GM12878 (cell line): ENCODE measurements around the gene F2. TPM values are rescaled to one million over a fixed set of nuclear protein-coding genes. Genes with fewer than 3 reads are reported as not detected.

Source experiments
- ATAC-seq: fragments of 200-7000 bp; cut with Tn5 transposase; 3 replicates; pipeline ENCODE4 v1.9.1; 2020; ENCODE audit warnings: mild to moderate bottlenecking, moderate library complexity
- BruUV-seq: library from RNA; stranded (reverse); fragments of 400-500 nt; replicated peaks from 2 replicates; lab custom pipeline; 2021; lab: Mats Ljungman, UMichigan
- CTCF ChIA-PET: fragments of 300-600 bp; sonication (Branson Sonifier 250); formaldehyde crosslinking; extraction: SDS; loops from one replicate; lab custom pipeline; 2021; ENCODE audit warnings: inconsistent platforms; lab: Yijun Ruan, JAX
- POLR2A ChIA-PET: fragments of 350-600 bp; formaldehyde crosslinking; extraction: SDS; loops from one replicate; lab custom pipeline; 2021; ENCODE audit warnings: inconsistent platforms; lab: Charles Lee
- RAD21 ChIA-PET: fragments of 300-600 bp; sonication (Branson Sonifier 250); formaldehyde crosslinking; loops from one replicate; lab custom pipeline; 2023; ENCODE audit warnings: antibody characterized with exemption; ENCODE audit not compliant: unreplicated experiment; lab: Charles Lee
- SMC1A ChIA-PET: fragments of 300-600 bp; sonication (Branson Sonifier 250); formaldehyde crosslinking; loops from one replicate; lab custom pipeline; 2023; ENCODE audit not compliant: unreplicated experiment, uncharacterized antibody; lab: Charles Lee
- DNase-seq: peaks from one replicate; pipeline ENCODE4 v3.0.0-alpha.2; 2011; ENCODE audit warnings: low read depth, low spot score
- FAIRE-seq: peaks from 3 replicates; lab custom pipeline; 2011; peaks lifted over from hg19 to GRCh38; lab: Jason Lieb, UNC
- H2AFZ ChIP-seq: 2 replicates; pipeline ENCODE4 v1.6.0; 2011; ENCODE audit warnings: low read depth, low read length, control low read depth; ENCODE audit not compliant: control insufficient read depth
- H3K27ac ChIP-seq: 2 replicates; pipeline ENCODE4 v1.5.1; 2011; ENCODE audit warnings: control low read depth; ENCODE audit not compliant: control insufficient read depth, insufficient read depth
- H3K27me3 ChIP-seq, 2 experiments: replicated peaks in 1 of 2; 2 replicates each; pipeline versions ENCODE4 v1.6.0 to v1.6.1; 2011; ENCODE audit warnings: low read length in 1 of 2; ENCODE audit not compliant: control insufficient read depth in 2 of 2, insufficient read depth in 2 of 2
- H3K36me3 ChIP-seq, 2 experiments: 2 replicates each; pipeline ENCODE4 v1.5.1; 2011; ENCODE audit warnings: low read length in 1 of 2; ENCODE audit not compliant: control insufficient read depth in 2 of 2, insufficient read depth in 2 of 2
- H3K4me1 ChIP-seq: 2 replicates; pipeline ENCODE4 v1.6.1; 2011; ENCODE audit warnings: mild to moderate bottlenecking, low read length, moderate library complexity, mixed read lengths; ENCODE audit not compliant: control insufficient read depth, insufficient read depth
- H3K4me2 ChIP-seq: 2 replicates; pipeline ENCODE4 v1.6.0; 2011; ENCODE audit warnings: control low read depth; ENCODE audit not compliant: control insufficient read depth, insufficient read depth
- H3K4me3 ChIP-seq: fragments of 200-600 bp; sonication (generic); 2 replicates; pipeline ENCODE4 v1.5.1; 2016
- H3K79me2 ChIP-seq: 2 replicates; pipeline ENCODE4 v1.6.0; 2011; ENCODE audit warnings: low read length; ENCODE audit not compliant: control insufficient read depth, insufficient read depth
- H3K9ac ChIP-seq: 2 replicates; pipeline ENCODE4 v1.8.0; 2011; ENCODE audit warnings: low read length, control low read depth, mixed read lengths; ENCODE audit not compliant: control insufficient read depth, insufficient read depth
- H3K9me3 ChIP-seq: replicated peaks from 3 replicates; pipeline ENCODE4 v1.5.1; 2011; ENCODE audit warnings: mild to moderate bottlenecking, low read length; ENCODE audit not compliant: control insufficient read depth, insufficient read depth
- H4K20me1 ChIP-seq: 2 replicates; pipeline ENCODE4 v1.6.0; 2011; ENCODE audit not compliant: control insufficient read depth, insufficient read depth
- ASH2L ChIP-seq: fragments of 300-600, 200-600 bp; sonication (generic); IDR thresholded peaks from 2 replicates; pipeline ENCODE4 v1.6.1; 2017; ENCODE audit warnings: low read depth, mild to moderate bottlenecking, borderline replicate concordance
- BACH1 ChIP-seq: fragments of 450-650 bp; IDR thresholded peaks from 2 replicates; pipeline ENCODE4 v1.6.1; 2017; ENCODE audit warnings: mild to moderate bottlenecking, borderline replicate concordance
- CEBPB ChIP-seq, 2 experiments: fragments of 150-350 bp in 1 of 2; IDR thresholded peaks; 2 replicates each; pipeline ENCODE4 v1.6.1; 2012 to 2014; ENCODE audit warnings: low read depth in 2 of 2, low read length in 2 of 2, borderline replicate concordance in 1 of 2, inconsistent platforms in 1 of 2
- CHD2 ChIP-seq: IDR thresholded peaks from 2 replicates; pipeline ENCODE4 v1.6.1; 2011; ENCODE audit warnings: low read depth, low read length, improper control_type of control experiment, borderline replicate concordance
- ELK1 ChIP-seq: IDR thresholded peaks from 2 replicates; pipeline ENCODE4 v1.6.1; 2012; ENCODE audit warnings: low read depth, low read length, improper control_type of control experiment
- FOS ChIP-seq: IDR thresholded peaks from 3 replicates; pipeline ENCODE4 v1.6.1; 2011; ENCODE audit warnings: borderline replicate concordance; ENCODE audit not compliant: insufficient read length; ENCODE audit errors: extremely low read depth
- GABPA ChIP-seq: IDR thresholded peaks from 2 replicates; pipeline ENCODE4 v1.6.1; 2014; ENCODE audit warnings: antibody characterized with exemption, low read depth, mild to moderate bottlenecking, inconsistent platforms
- KDM1A ChIP-seq: fragments of 200-600 bp; sonication (generic); IDR thresholded peaks from 2 replicates; pipeline ENCODE4 v1.6.1; 2016; ENCODE audit warnings: borderline replicate concordance
- MEF2A ChIP-seq: IDR thresholded peaks from 2 replicates; pipeline ENCODE4 v1.6.1; 2011; ENCODE audit warnings: low read depth, mild to moderate bottlenecking, low read length, moderate library complexity; ENCODE audit not compliant: insufficient read depth
- NR2C1 ChIP-seq: fragments of 450-650 bp; IDR thresholded peaks from 2 replicates; pipeline ENCODE4 v1.6.1; 2017; ENCODE audit warnings: antibody characterized with exemption, mild to moderate bottlenecking, moderate library complexity
- SMC3 ChIP-seq: IDR thresholded peaks from 2 replicates; pipeline ENCODE4 v1.6.1; 2011; ENCODE audit warnings: low read length, improper control_type of control experiment, borderline replicate concordance
- USF1 ChIP-seq: IDR thresholded peaks from 2 replicates; pipeline ENCODE4 v1.6.1; 2011; ENCODE audit warnings: borderline replicate concordance, low read depth, mild to moderate bottlenecking, moderate library complexity, mixed read lengths, low read length; ENCODE audit not compliant: insufficient read depth; ENCODE audit errors: extremely low read length
- WRNIP1 ChIP-seq: IDR thresholded peaks from 2 replicates; pipeline ENCODE4 v1.6.1; 2011; ENCODE audit warnings: low read depth, low read length, improper control_type of control experiment, borderline replicate concordance
- ZNF592 ChIP-seq: fragments of 450-650 bp; IDR thresholded peaks from 2 replicates; pipeline ENCODE4 v1.6.1; 2017; ENCODE audit warnings: mild to moderate bottlenecking, moderate library complexity
- ZSCAN29 ChIP-seq: fragments of 450-650 bp; IDR thresholded peaks from 2 replicates; pipeline ENCODE4 v1.6.1; 2017; ENCODE audit warnings: mild to moderate bottlenecking, moderate library complexity
- WGBS: methylation state at CpG from one replicate; pipeline ENCODE4 v1.1.6; 2016; ENCODE audit warnings: low lambda C conversion rate; ENCODE audit not compliant: insufficient replicate concordance, insufficient coverage; ENCODE audit errors: missing lambda C conversion rate; 5-methylcytosine and 5-hydroxymethylcytosine counted together
- in situ Hi-C: fragments of 300-500 bp; cut with MboI; formaldehyde crosslinking; loops from 9 replicates; pipeline ENCODE4 v1.14.3; 2018; ENCODE audit warnings: mixed read lengths
- intact Hi-C: fragments of 100-400 bp; cut with micrococcal nuclease; formaldehyde crosslinking; loops from one replicate; pipeline ENCODE4 v1.14.2; 2022; ENCODE audit not compliant: unreplicated experiment
- polyA plus RNA-seq, 11 experiments: library from polyadenylated mRNA; depleted of rRNA in 4 of 11; unstranded in 6 of 11; stranded (reverse) in 5 of 11; fragments of >200 nt; fragmentation: Nextera tagmentation in 4 of 11; fragmentation: Illumina TruSeq in 1 of 11; extraction: Ambion mirVana in 4 of 11; extraction: Trizol in 1 of 11; gene quantifications; 1 replicate in 1 of 11; 2 replicates in 10 of 11; pipeline versions ENCODE4 v1.2.1 to v1.2.3, GENCODE V29; 2011 to 2016; ENCODE audit warnings: inconsistent platforms in 2 of 11, missing spikeins in 2 of 11, low read depth in 1 of 11
- total RNA-seq, 4 experiments: library from RNA; depleted of rRNA in 3 of 4; stranded (reverse); fragments of >200 nt in 3 of 4; fragmentation: Illumina TruSeq in 1 of 4; extraction: Trizol in 1 of 4; gene quantifications; 2 replicates each; pipeline versions ENCODE4 v1.2.1 to v1.2.3, GENCODE V29; 2013 to 2021
- TF ChIP-seq, protein P1 (sequence below): fragments of 450-650 bp; IDR thresholded peaks from 2 replicates; pipeline ENCODE4 v1.6.1; 2018; ENCODE audit warnings: mild to moderate bottlenecking, low read depth, moderate library complexity; ENCODE audit not compliant: partially characterized antibody

The F2 gene
- total and polyA plus RNA-seq, 10 of the 15 experiments (the other 5 are each of a cell fraction or from before 2014, with no cell fraction given) = 0.23 to 0.72 TPM; not detected in 8

DNA sequence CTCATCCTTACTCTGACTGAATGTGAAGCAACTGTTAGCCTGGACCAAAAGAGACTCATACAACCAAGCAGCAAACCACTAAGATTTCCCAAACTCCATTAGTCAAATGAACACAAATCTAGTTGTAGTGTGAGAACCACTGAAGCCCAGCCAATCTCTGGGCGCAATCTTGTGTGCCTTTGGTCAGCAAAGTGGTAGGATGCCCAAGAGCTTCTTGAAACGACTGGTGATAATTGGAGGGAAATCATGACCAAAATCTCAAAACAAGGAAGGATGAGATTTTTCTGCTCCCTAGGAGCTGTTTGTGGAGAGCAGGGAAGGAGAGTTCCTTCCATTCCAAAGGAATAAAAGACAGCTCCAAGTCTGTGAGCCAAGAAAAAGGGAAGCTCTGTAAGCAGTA is 24.0 kb downstream of the F2 start:
- Histone ChIP-seq H3K4me3 (no peak overlapping the region), H3K27ac (no peak overlapping the region), H3K4me2 (no peak overlapping the region), H3K36me3 (peaks cover 18 to 43% of the 10 kb centered on the region in 2 experiments; a peak in 3 of 4 replicates), H3K9me3 (no peaks in the 10 kb centered on the region), H3K27me3 (no peaks in the 10 kb centered on the region), H4K20me1 (no peaks in the 10 kb centered on the region), H2AFZ (no peak overlapping the region), H3K79me2 (no peaks in the 10 kb centered on the region), H3K9ac (no peak overlapping the region), H3K4me1 (no peaks in the 10 kb centered on the region)
- CTCF ChIA-PET = interaction anchor here (0.7 to 1.0 kb wide), 2 partner anchors 57 to 730 kb away, joined by 3 read pairs; no protein-coding TSS in a partner anchor
- in situ Hi-C loops = no loop called here
- RAD21 ChIA-PET = no interaction called here
- TF ChIP-seq SMC3 (no peak), KDM1A (no peak), MEF2A (no peak), CHD2 (no peak), CEBPB (IDR thresholded peaks at IDR 0.05; ENCODE audit: borderline replicate concordance in 1 of 2, low read depth in 2 of 2, low read length in 2 of 2) (no peak), ELK1 (no peak), USF1 (no peak), ASH2L (no peak), FOS (no peak), ZNF592 (no peak), NR2C1 (no peak), WRNIP1 (no peak), ZSCAN29 (no peak), BACH1 (no peak), GABPA (no peak)
- TF ChIP-seq, protein P1, sequence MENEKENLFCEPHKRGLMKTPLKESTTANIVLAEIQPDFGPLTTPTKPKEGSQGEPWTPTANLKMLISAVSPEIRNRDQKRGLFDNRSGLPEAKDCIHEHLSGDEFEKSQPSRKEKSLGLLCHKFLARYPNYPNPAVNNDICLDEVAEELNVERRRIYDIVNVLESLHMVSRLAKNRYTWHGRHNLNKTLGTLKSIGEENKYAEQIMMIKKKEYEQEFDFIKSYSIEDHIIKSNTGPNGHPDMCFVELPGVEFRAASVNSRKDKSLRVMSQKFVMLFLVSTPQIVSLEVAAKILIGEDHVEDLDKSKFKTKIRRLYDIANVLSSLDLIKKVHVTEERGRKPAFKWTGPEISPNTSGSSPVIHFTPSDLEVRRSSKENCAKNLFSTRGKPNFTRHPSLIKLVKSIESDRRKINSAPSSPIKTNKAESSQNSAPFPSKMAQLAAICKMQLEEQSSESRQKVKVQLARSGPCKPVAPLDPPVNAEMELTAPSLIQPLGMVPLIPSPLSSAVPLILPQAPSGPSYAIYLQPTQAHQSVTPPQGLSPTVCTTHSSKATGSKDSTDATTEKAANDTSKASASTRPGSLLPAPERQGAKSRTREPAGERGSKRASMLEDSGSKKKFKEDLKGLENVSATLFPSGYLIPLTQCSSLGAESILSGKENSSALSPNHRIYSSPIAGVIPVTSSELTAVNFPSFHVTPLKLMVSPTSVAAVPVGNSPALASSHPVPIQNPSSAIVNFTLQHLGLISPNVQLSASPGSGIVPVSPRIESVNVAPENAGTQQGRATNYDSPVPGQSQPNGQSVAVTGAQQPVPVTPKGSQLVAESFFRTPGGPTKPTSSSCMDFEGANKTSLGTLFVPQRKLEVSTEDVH = no peak
- no TSS peak for BruUV-seq
- POLR2A ChIA-PET = no interaction called here
- FAIRE-seq (no peak), DNase-seq (no peak), ATAC-seq (no peak)
- SMC1A ChIA-PET = no interaction called here
- 97% methylated on average over 2 of the region's 2 CpGs for WGBS
- intact Hi-C loops = no loop called here
